PC-9 (cell line): ENCODE data around the gene SYNDIG1. TPM values are rescaled to one million over a fixed set of nuclear protein-coding genes. Genes with fewer than 3 reads are reported as not detected.

Experiments
- BruUV-seq: library from RNA; stranded (reverse); fragments of 400-500 nt; replicated peaks from 2 replicates; lab custom pipeline; 2021; lab: Mats Ljungman, UMichigan
- CTCF ChIA-PET: fragments of 300-600 bp; sonication (Branson Sonifier 250); formaldehyde crosslinking; loops from one replicate; lab custom pipeline; 2022; ENCODE audit warnings: antibody characterized with exemption; lab: Charles Lee
- POLR2A ChIA-PET: fragments of 300-600 bp; sonication (Branson Sonifier 250); formaldehyde crosslinking; loops from one replicate; lab custom pipeline; 2022; ENCODE audit warnings: antibody characterized with exemption; ENCODE audit not compliant: unreplicated experiment; lab: Charles Lee
- DNase-seq, 2 experiments: peaks; one replicate each; pipeline versions ENCODE4 v3.0.0 to v3.0.0-alpha.2; 2015 to 2022; ENCODE audit warnings: mixed read lengths in 1 of 2
- H2AFZ ChIP-seq: fragments of 200-600 bp; sonication (generic); 2 replicates; pipeline ENCODE4 v1.8.1; 2017; ENCODE audit warnings: antibody characterized with exemption
- H3F3A ChIP-seq: fragments of 200-600 bp; sonication (generic); 2 replicates; pipeline ENCODE4 v1.8.1; 2017; ENCODE audit warnings: antibody characterized with exemption, mild to moderate bottlenecking, low read depth; ENCODE audit not compliant: insufficient read depth
- H3K27ac ChIP-seq: fragments of 200-600 bp; sonication (generic); 2 replicates; pipeline ENCODE4 v1.6.1; 2016; ENCODE audit warnings: mixed run types
- H3K27me3 ChIP-seq: fragments of 200-600 bp; sonication (generic); 2 replicates; pipeline ENCODE4 v1.6.1; 2016; ENCODE audit warnings: low read depth, mixed run types; ENCODE audit not compliant: insufficient read depth
- H3K36me3 ChIP-seq: fragments of 200-600 bp; sonication (generic); 2 replicates; pipeline ENCODE4 v1.6.1; 2016; ENCODE audit warnings: low read depth, mixed run types
- H3K4me1 ChIP-seq: fragments of 200-600 bp; sonication (generic); replicated peaks from 2 replicates; pipeline ENCODE4 v1.6.1; 2016; ENCODE audit warnings: mixed run types; ENCODE audit not compliant: insufficient read depth
- H3K4me2 ChIP-seq: fragments of 200-600 bp; sonication (generic); 2 replicates; pipeline ENCODE4 v1.6.1; 2017; ENCODE audit warnings: mixed run types
- H3K4me3 ChIP-seq: fragments of 200-600 bp; sonication (generic); 2 replicates; pipeline ENCODE4 v1.6.1; 2016; ENCODE audit warnings: mixed run types
- H3K79me2 ChIP-seq: fragments of 200-600 bp; sonication (generic); 2 replicates; pipeline ENCODE4 v1.6.1; 2017; ENCODE audit warnings: low read depth, mixed run types
- H3K9me2 ChIP-seq: fragments of 200-600 bp; sonication (generic); 2 replicates; pipeline ENCODE4 v1.8.1; 2017; ENCODE audit warnings: mild to moderate bottlenecking; ENCODE audit not compliant: insufficient read depth
- H3K9me3 ChIP-seq: fragments of 200-600 bp; sonication (generic); 2 replicates; pipeline ENCODE4 v1.8.1; 2016; ENCODE audit warnings: low read depth; ENCODE audit not compliant: insufficient read depth
- H4K20me1 ChIP-seq: fragments of 200-600 bp; sonication (generic); 2 replicates; pipeline ENCODE4 v1.8.1; 2017; ENCODE audit not compliant: insufficient read depth
- EZH2 ChIP-seq: fragments of 200-600 bp; sonication (generic); IDR thresholded peaks from 2 replicates; pipeline ENCODE4 v1.8.0; 2017; ENCODE audit warnings: antibody characterized with exemption, low read depth
- intact Hi-C: fragments of 100-400 bp; cut with micrococcal nuclease; formaldehyde crosslinking; loops from one replicate; pipeline ENCODE4 v1.10.0; 2022; ENCODE audit not compliant: unreplicated experiment
- total RNA-seq: library from RNA; stranded (reverse); gene quantifications from 2 replicates; pipeline ENCODE4 v1.2.3, GENCODE V29; 2021
- TF ChIP-seq, protein P1 (sequence below): fragments of 200-600 bp; sonication (generic); conservative IDR thresholded peaks from 2 replicates; pipeline ENCODE4 v1.6.1; 2017; ENCODE audit warnings: mixed run types, antibody characterized with exemption, mild to moderate bottlenecking, moderate library complexity

SYNDIG1 gene
- total RNA-seq, 1 experiment from 2014 or later, result 0.17 TPM

DNA sequence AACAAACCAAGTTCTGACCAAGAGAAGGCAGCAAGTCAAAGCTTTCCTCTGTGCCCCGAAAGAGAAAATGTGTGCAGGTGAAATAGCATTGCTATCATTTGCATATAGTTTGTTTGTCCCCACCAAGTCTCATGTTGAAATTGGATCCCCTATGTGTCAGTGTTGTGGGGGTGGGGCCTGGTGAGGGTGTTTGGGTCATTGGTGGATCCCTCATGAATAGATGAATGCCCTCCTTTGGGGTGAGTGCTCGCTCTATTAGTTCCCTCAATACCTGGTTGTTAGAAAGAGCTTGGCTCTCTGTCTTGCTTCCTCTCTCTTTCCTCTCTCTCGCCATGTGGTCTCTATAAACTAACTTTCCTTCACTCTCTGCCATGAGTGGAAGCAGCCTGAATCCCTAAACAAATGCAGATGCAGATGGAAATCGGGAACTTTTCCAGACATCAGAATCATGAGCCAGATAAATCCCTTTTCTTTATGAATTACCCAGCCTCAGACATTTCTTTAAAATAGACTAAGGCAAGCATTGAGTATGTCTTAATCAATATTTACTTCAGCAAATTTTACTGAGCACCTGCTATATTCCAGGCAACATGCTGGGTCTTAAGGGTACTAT, 43.8 kb upstream of the SYNDIG1 start:
- Histone ChIP-seq H3K36me3 (no peaks in the 10 kb centered on the region), H3K4me3 (no peak overlapping the region), H3K9me3 (no peaks in the 10 kb centered on the region), H3K79me2 (no peaks in the 10 kb centered on the region), H3K4me1 (no peaks in the 10 kb centered on the region), H3K9me2 (no peaks in the 10 kb centered on the region), H3F3A (no peaks in the 10 kb centered on the region), H3K27me3 (no peaks in the 10 kb centered on the region), H3K4me2 (no peak overlapping the region), H2AFZ (no peak overlapping the region), H4K20me1 (no peaks in the 10 kb centered on the region), H3K27ac (no peak overlapping the region)
- BruUV-seq, result no TSS peak
- CTCF ChIA-PET, result no interaction called here
- POLR2A ChIA-PET, result no interaction called here
- intact Hi-C loops, result no loop called here
- DNase-seq, result no peak
- TF ChIP-seq, protein P1, sequence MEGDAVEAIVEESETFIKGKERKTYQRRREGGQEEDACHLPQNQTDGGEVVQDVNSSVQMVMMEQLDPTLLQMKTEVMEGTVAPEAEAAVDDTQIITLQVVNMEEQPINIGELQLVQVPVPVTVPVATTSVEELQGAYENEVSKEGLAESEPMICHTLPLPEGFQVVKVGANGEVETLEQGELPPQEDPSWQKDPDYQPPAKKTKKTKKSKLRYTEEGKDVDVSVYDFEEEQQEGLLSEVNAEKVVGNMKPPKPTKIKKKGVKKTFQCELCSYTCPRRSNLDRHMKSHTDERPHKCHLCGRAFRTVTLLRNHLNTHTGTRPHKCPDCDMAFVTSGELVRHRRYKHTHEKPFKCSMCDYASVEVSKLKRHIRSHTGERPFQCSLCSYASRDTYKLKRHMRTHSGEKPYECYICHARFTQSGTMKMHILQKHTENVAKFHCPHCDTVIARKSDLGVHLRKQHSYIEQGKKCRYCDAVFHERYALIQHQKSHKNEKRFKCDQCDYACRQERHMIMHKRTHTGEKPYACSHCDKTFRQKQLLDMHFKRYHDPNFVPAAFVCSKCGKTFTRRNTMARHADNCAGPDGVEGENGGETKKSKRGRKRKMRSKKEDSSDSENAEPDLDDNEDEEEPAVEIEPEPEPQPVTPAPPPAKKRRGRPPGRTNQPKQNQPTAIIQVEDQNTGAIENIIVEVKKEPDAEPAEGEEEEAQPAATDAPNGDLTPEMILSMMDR, result no peak
- no peak for TF ChIP-seq EZH2

DNA sequence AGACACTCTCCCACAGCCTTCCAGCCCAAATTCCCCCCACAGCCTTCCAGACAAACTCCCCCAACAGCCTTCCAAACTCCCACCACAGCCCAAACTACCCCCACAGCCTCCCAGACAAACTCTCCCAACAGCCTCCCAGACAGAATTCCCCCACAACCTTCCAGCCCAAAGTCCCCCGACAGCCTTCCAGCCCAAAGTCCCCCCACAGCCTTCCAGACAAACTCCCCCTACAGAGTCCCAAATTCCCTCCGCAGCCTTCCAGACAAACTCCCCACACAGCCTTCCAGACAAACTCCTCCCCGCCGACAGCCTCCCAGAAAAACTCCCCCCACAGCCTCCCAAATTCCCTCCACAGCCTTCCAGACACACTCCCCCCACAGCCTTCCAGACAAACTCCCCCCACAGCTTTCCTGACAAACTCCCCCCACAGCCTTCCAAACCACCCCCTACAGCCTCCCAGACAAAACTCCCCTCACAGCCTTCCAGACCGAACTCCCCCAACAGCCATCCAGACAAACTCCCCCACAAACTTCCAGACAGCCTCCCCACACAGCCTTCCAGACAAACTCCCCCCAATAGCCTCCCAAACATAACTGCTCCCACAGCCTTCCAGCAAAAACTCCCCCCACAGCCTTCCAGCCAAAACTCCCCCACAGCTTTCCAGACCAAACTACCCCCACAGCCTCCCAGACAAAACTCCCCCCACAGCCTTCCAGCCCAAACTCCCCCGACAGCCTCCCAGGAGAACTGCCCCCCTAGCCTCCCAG, 38.0 kb upstream of the SYNDIG1 start:
- Histone ChIP-seq H3F3A (no peaks in the 10 kb centered on the region), H4K20me1 (no peaks in the 10 kb centered on the region), H3K79me2 (no peaks in the 10 kb centered on the region), H3K27me3 (no peaks in the 10 kb centered on the region), H3K4me2 (no peak overlapping the region), H3K36me3 (no peaks in the 10 kb centered on the region), H3K27ac (no peak overlapping the region), H3K9me2 (no peaks in the 10 kb centered on the region), H2AFZ (no peak overlapping the region), H3K4me3 (no peak overlapping the region), H3K4me1 (no peaks in the 10 kb centered on the region), H3K9me3 (no peaks in the 10 kb centered on the region)
- POLR2A ChIA-PET, result no interaction called here
- BruUV-seq, result no TSS peak
- CTCF ChIA-PET, result no interaction called here
- DNase-seq, result no peak
- TF ChIP-seq, protein P1, result no peak
- no peak for TF ChIP-seq EZH2
- intact Hi-C loops, result no loop called here

DNA sequence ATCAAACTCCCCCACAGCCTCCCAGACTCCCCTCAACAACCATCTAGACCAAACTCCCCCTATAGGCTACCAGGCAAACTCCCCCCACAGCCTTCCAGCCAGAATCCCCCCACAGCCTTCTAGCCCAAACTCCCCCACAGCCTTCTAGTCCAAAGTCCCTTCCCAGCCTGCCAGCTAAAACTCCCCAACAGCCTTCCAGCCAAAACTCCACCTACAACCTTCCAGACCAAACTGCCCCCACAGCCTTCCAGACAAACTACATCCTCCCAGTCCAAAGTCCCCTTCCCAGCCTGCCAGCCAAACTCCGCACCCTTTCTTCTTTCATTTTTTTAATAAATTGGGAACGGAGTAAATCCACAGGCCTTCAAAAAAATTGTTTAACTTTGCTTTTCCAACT, 37.4 kb upstream of the SYNDIG1 start:
- no peaks in the 10 kb centered on the region for H3F3A ChIP-seq
- no TSS peak for BruUV-seq

More for the DNA sequence above, 37.4 kb upstream of the SYNDIG1 start:
- TF ChIP-seq, protein P1, result no peak
- no peak for TF ChIP-seq EZH2
- no peak overlapping the region for H3K4me3 ChIP-seq
- POLR2A ChIA-PET, result no interaction called here
- no peaks in the 10 kb centered on the region for H3K79me2 ChIP-seq
- H3K9me2 ChIP-seq, result no peaks in the 10 kb centered on the region
- intact Hi-C loops, result no loop called here
- H3K4me1 ChIP-seq, result no peaks in the 10 kb centered on the region
- H2AFZ ChIP-seq, result no peak overlapping the region
- no peaks in the 10 kb centered on the region for H3K36me3 ChIP-seq
- CTCF ChIA-PET, result no interaction called here
- no peak overlapping the region for H3K4me2 ChIP-seq
- H3K27ac ChIP-seq, result no peak overlapping the region
- no peaks in the 10 kb centered on the region for H3K9me3 ChIP-seq
- no peaks in the 10 kb centered on the region for H3K27me3 ChIP-seq
- no peak for DNase-seq
- H4K20me1 ChIP-seq, result no peaks in the 10 kb centered on the region
